ENCODE data around the gene LRCH1. TPM values are rescaled to one million over a fixed set of nuclear protein-coding genes. Genes with fewer than 3 reads are reported as not detected.

The LRCH1 gene
- total RNA-seq, 4 donors from 2014 or later, result 54.3 to 72.2 (median 57.4) TPM

- no peak overlapping the region for H3K4me3 ChIP-seq
- ATAC-seq, result no peak
- 50 to 51% methylated on average over 4 of the region's 4 CpGs for WGBS, 2 donors (ENCODE audit: low coverage in 1 of 2)
- H3K27me3 ChIP-seq, result no peaks in the 10 kb centered on the region
- TF ChIP-seq POLR2A (IDR thresholded peaks at IDR 0.05) (no peak), CTCF (IDR thresholded peaks at IDR 0.05) (no peak), POLR2AphosphoS5 (IDR thresholded peaks at IDR 0.05) (no peak), EP300 (IDR thresholded peaks at IDR 0.05) (no peak)
- peaks cover 11 to 80% (median 32%) of the 10 kb centered on the region in 3 donors for H3K4me1 ChIP-seq
- H3K36me3 ChIP-seq, result no peaks in the 10 kb centered on the region
- H3K27ac ChIP-seq, result no peak overlapping the region
- no peaks in the 10 kb centered on the region for H3K9me3 ChIP-seq
Observed at GRCh38 chr13:46627462-46627861, 74.5 kb downstream of the LRCH1 start.

DNA sequence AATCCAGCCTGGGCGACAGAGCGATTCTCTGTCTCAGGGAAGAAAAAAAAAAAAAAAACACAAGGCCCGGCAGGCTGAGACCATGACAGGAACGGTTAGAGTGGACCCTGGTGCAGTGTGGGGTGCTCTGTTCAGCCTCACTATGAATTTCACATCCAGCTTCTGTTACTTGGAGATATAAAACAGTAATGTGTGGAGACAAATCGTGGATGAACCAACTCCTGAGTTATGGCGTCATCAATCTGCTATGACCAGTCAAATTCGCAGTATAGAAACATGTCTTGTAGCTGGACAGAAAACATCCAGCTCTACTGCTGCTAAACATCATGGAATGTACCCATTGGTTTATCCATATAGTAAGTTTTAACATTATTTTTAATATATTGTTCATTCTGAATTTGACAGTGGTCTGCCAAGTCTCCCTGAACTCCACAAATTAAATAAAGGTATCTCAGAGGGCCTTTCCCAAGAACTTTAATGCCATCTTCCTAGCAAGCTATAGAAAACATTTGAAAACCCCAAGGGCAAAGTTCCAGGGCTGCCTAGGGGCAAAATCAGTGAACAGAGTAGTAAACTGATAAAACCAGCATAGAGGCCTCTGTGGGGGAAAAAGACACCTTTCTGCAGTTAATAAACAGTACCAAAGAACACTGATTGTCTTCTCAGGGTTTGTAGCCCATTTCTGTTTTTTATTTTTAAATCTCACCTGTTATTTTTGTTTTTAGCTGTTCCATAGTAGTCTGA, 75.8 kb downstream of the LRCH1 start:
- Histone ChIP-seq H3K4me3 (no peak overlapping the region), H3K9me3 (no peaks in the 10 kb centered on the region), H3K36me3 (no peaks in the 10 kb centered on the region), H3K4me1 (peaks cover 9 to 80% (median 22%) of the 10 kb centered on the region in 3 donors), H3K27ac (no peak overlapping the region), H3K27me3 (no peaks in the 10 kb centered on the region)
- 84 to 87% methylated on average over 5 to 7 of the region's 7 CpGs for WGBS, 2 donors (ENCODE audit: low coverage in 1 of 2)
- no peak for TF ChIP-seq POLR2A (IDR thresholded peaks at IDR 0.05)
- no peak for TF ChIP-seq EP300 (IDR thresholded peaks at IDR 0.05)
- TF ChIP-seq CTCF (IDR thresholded peaks at IDR 0.05), result no peak
- ATAC-seq, result no peak

DNA sequence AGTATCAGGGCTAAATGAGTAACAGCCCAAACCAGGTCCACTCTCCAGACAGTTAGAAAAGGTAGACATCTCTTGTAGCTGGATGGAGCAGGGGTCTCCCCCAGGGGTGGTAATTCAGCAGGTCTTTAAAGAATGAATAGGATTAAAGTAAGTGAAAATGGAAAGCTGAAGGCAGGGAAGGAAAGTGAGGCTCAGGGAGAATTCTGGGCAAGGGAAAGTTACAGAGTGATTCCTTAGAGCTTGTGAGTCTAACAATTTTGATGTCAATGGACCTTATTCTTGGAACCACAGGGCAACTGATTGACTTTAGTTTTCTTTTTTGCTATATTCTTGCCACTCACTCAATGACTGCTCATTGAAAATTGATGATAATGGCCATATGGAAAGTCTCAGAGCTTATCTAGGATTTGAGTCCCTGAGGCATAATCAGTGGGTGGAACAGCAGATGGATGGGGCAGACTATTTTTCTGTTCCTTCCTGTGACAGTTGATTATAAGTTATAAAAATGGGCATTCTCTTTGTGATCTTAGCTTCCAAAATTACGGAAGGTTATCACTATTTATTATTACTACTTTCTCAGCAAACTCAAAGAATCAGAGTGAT, 76.9 kb downstream of the LRCH1 start:
- no peak for ATAC-seq
- no peak for TF ChIP-seq EP300 (IDR thresholded peaks at IDR 0.05)
- no peak for TF ChIP-seq POLR2AphosphoS5 (IDR thresholded peaks at IDR 0.05)
- TF ChIP-seq CTCF (IDR thresholded peaks at IDR 0.05), result no peak
- TF ChIP-seq POLR2A (IDR thresholded peaks at IDR 0.05), result no peak
- H3K27ac ChIP-seq, result peak overlapping the region in 2 of 4 donors; percentile 44 to 50

DNA sequence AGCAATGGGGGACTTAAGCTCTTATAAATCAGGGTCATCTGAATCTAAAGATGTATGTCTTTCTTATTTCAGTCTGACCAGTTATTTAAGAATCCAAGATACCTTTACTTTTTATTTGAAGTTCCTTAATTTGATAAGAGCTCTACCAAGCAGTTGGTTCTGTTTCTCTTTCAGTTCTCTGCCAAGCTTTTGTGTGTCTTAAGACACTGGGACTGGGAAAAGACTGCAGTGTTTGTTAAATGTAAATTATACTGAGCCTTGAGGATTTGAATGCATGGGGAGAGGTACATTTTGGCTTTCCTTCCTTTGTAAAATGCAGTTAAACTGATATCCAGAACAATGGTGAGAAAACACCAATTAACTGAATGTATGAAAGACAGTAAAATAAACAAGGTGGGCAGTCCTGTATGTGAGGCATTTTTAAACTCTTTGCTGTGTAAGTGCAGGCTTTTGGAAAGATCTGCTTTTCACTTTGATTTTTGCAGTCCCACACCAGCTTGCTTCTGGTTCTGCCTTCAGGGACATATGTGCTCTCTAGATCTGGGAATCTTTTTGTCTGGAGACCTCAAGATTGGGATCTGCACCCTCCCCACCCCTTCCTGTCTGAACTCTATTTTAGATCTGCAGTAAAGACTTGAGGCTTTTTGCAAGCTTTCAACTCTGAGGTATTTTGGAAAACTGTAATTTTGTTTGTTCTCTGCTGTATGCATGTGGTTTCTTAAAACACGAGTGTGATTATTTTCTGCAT, 77.6 kb downstream of the LRCH1 start:
- H3K27me3 ChIP-seq, result no peaks in the 10 kb centered on the region
- WGBS, 2 donors (ENCODE audit: low coverage in 1 of 2), result 7 to 8% methylated on average over 1 of the region's 1 CpG
- peak overlapping the region in 3 of 4 donors; percentile 4 to 50 (median 44) for H3K27ac ChIP-seq
- H3K4me3 ChIP-seq, result no peak overlapping the region
- H3K36me3 ChIP-seq, result no peaks in the 10 kb centered on the region
- no peaks in the 10 kb centered on the region for H3K9me3 ChIP-seq
- no peak for ATAC-seq
- peaks cover 6 to 78% (median 15%) of the 10 kb centered on the region in 3 donors for H3K4me1 ChIP-seq
- TF ChIP-seq CTCF (IDR thresholded peaks at IDR 0.05) (no peak), EP300 (IDR thresholded peaks at IDR 0.05) (no peak), POLR2AphosphoS5 (IDR thresholded peaks at IDR 0.05) (no peak), POLR2A (IDR thresholded peaks at IDR 0.05) (no peak)

More for the DNA sequence above, 76.9 kb downstream of the LRCH1 start:
- Histone ChIP-seq H3K4me1 (peaks cover 6 to 79% (median 15%) of the 10 kb centered on the region in 3 donors), H3K36me3 (no peaks in the 10 kb centered on the region), H3K27me3 (no peaks in the 10 kb centered on the region), H3K9me3 (no peaks in the 10 kb centered on the region), H3K4me3 (no peak overlapping the region)
- 44 to 54% methylated on average over 1 of the region's 1 CpG for WGBS, 2 donors (ENCODE audit: low coverage in 1 of 2)
